Nucleus accumbens (tissue), 56 donors: Measurements from ENCODE around the gene CADM2.
A peak's percentile ranks its signal among the peaks of the same experiment; 100 is the strongest.
"Not testable (repeated sequence)": the region's sequence is repeated elsewhere in the genome, so short reads cannot be mapped to it uniquely, and the experiment has no call there.

ENCODE experiments used
- DNase-seq, 56 donors: peaks; one replicate each; lab custom pipeline; 2025; lab: John Stamatoyannopoulos, UW

Gene CADM2

GRCh38 chr3:85605066-85605465 lies 646.3 kb downstream of the CADM2 start:
- DNase-seq: no peak

DNA sequence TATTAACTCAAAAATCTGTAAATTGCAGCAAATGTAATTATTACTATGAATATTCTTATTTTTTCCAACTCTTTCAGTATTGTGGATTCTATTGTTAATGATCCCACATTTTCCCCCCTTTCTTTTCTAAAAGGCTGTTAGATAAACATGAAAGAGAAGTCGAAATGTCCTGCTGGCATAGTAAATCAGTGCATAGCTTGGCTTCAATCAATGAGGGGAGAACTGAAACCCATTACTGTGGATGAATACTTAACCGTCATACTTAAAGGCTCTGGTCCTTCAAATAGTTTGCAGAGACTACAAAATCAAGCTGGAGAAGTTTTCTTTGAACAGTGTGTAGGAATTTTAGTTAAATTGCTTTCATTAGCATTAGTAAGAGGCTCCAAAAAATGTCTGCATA lies 667.9 kb downstream of the CADM2 start:
- no peak for DNase-seq

DNA sequence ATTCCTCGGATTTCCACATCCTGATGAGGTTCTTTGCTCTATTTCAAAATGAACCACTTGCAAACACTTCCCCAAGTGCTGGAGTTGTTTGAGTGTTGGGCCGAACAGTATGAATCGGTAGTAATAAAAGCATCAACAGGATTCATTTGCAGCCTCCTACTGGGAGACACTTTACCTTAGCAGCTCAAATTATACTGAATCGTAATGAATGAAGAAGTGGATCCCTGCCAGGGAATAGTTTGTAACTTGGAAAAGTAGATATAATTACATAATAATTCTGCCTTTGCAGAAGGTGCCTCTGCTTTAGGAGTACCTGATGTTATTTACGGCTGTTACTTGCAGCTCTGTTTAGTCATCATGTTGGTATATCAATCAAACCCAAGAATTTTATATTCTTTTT lies 669.1 kb downstream of the CADM2 start:
- DNase-seq: peak in 2 of 56 donors; percentile 0 to 1

DNA sequence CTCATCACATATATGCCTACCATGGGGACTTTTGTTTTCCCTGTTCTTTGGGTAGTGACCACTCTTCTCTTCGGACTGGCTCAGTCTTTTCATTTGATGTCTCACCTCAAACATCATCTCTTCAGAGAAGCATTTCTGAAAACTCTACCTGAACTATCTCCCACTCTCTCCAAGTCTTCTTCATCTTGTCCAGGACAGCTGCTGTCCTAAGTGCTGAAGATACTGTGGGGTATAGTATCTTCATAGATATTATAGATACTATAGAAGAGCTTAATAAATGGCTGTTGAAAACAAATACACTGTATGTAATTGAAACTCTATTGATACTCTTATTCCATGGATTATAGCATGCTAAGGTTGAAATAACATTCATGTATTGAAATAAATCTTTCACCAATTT lies 672.3 kb downstream of the CADM2 start:
- DNase-seq: no peak

- no peak for DNase-seq
These were observed 674.1 kb downstream of the CADM2 start for GRCh38 chr3:85632921-85633320.

- DNase-seq: no peak
These were observed 693.6 kb downstream of the CADM2 start for GRCh38 chr3:85652360-85652759.

DNA sequence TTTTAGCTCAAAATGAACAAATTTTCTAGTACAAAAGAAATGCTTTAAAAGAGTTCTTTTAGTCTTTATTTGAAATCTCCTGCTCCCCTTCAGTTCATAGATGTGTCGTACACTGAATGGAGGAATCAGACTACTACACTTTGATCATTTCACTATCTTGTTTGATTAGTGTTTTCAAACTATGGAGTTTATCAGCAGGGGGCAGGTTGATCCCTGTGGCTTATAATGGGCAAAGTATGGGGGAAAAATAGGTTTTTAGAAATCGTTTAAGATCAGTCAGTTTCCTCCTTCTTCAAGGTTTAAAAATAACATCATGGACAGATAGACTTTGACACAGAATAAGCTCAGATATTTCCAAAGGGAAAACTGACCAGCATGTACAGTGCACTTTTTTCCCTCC lies 701.7 kb downstream of the CADM2 start:
- no peak for DNase-seq

DNA sequence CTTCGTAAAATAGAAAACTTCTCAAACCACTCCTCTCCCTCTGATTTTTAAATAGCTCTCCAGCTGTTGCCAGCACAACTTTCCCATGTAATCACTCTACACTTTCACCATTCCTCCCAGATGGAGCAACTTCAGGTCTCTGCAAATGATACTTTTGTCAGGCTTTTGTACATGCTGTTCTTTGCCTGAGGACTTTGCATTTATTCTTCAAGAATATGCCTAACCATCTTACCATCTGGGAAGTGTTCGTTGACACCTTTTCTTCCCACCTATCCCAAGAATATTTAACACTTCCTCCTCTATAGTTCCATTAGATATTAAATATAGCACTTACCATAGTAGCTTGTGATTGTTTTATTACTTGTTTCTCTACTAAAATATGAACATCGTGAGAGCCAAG lies 703.7 kb downstream of the CADM2 start:
- DNase-seq: no peak

DNA sequence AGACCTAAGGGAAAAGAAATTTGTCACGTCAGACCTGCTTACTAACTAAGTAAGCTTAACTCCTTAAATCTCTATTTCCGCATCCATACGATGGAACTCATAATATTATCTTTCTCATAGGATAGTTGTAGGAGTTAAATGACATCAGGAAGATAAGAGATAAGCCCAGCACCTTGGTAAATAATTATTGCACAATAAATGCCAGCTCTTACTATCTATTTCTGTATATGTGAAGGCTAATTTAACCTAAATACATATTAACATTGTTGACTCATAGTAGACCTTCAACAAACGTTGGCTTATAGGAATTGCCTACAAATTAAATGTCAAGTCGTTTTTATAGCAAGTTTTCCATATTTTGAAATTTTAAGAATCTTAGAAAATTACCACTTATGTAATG lies 709.0 kb downstream of the CADM2 start:
- no peak for DNase-seq

- DNase-seq: no peak
These were observed 711.9 kb downstream of the CADM2 start for GRCh38 chr3:85670634-85671205.

GRCh38 chr3:85672761-85673160 lies 714.0 kb downstream of the CADM2 start:
- no peak for DNase-seq

GRCh38 chr3:85678713-85679112 lies 719.9 kb downstream of the CADM2 start:
- DNase-seq: no peak

- no peak for DNase-seq
These were observed 723.1 kb downstream of the CADM2 start for GRCh38 chr3:85681906-85682305.

GRCh38 chr3:85691196-85691595 lies 732.4 kb downstream of the CADM2 start:
- no peak for DNase-seq

- DNase-seq: no peak
These were observed 738.4 kb downstream of the CADM2 start for GRCh38 chr3:85697156-85697555.

DNA sequence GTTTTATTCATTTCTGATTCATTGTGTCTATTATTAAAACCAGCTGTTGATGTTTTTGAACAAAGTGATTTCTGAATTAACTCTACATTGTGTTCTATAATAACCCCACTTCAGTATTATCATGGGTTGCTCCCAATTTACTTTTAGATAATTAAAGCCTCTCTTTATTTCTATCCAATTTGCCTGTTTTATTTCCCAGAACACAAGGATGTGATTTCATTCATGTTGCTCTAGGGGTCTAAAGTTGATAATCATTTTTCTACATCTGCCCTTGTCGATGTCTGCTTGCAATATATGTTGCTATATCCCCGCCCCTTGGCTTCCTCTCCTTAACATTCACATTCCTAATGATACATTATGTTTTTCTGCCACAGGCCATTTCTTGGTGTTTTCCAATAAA lies 747.3 kb downstream of the CADM2 start:
- no peak for DNase-seq

- DNase-seq: not testable (repeated sequence)
These were observed 749.5 kb downstream of the CADM2 start for GRCh38 chr3:85708325-85708724.

- no peak for DNase-seq
These were observed 750.6 kb downstream of the CADM2 start for GRCh38 chr3:85709346-85709892.

DNA sequence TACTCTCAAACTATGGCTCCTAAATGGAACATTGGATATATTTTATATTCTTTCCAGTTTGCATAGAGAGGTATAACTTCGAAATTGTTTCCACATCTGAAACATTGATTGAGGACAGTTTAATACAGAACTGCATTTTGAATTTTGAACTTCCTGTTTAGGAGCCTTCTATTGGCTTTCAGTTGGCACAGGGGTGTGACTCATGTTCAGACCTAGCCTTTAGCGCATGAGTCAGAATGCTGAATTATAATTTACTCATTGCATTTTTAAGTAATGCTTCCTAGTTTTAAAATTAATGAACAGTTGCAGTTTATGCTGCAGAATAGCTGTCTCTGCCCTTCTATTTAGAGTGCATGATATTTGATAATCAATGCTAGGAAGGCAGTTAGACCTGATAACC lies 751.7 kb downstream of the CADM2 start:
- DNase-seq: peak in 1 of 56 donors; percentile 2

DNA sequence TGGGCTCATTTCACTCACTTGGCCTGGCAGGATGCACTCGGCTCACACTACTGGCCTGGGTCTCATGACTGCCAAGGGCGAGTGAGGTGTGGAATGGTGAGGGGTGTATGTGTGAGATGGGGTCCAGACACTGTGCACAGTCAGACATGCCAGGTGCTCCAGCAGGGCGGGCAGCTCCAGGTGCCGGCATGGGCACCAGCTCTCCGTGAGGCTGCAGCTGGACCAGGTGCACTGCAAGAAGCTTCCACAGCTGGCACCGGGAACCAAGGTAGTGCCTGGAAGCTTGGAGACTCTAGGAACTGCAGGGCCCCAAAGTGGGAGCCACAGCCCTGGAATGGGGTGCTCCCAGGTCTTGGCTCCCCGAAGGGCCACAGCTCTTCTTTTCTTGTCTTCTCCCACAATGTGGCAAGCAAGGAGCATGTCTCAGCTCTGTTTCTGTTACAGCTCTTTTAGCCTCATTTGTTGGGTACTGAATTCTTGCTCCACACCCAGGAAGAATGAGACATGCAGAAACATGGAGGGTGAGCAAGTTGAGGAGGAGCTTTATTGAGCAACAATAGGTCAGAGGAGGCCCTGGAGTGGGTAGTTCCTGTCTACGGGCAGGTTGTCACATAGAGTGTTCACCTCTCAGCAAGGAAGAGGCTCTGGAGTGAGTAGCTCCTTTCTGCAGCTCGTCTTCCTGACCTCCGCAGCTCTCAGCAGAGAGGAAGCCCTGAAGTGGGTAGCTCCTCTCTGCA lies 762.8 kb downstream of the CADM2 start:
- DNase-seq: no peak

GRCh38 chr3:85725809-85726208 lies 767.0 kb downstream of the CADM2 start:
- DNase-seq: no peak

DNA sequence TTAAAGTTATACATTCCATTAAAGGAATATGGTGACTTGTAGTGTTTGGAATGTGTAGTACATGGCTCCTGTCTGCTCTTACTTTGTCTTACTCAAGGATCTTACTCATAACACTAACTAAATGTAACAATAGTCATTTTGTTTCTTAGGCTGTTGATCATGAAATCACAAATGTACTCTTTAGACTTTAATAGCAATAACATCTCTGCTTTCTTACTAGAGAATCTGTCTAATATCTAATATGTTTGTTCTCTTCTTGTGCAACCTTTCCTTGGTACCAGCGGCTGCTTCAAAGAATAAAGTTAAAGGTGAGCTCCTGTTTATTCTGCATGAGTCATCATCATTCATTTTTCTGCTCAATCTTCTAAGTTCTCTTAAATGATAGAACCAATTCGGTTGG lies 767.5 kb downstream of the CADM2 start:
- no peak for DNase-seq
